DND-41 (cell line): ENCODE results near the gene DEFB114.

Source experiments
- CTCF ChIP-seq: IDR thresholded peaks from 2 replicates; pipeline ENCODE4 v1.5.1; 2012; ENCODE audit warnings: borderline replicate concordance, low read length, moderate library complexity, mild to moderate bottlenecking; ENCODE audit not compliant: poor library complexity, severe bottlenecking; ENCODE audit errors: extremely low read depth
- EZH2 ChIP-seq: IDR thresholded peaks from 3 replicates; pipeline ENCODE4 v1.6.1; 2012; ENCODE audit warnings: borderline replicate concordance, low read depth, mild to moderate bottlenecking, moderate library complexity, low read length, inconsistent platforms; ENCODE audit not compliant: severe bottlenecking

- TF ChIP-seq EZH2, result no peak
- TF ChIP-seq CTCF, result no peak
These were observed 40.1 kb downstream of the DEFB114 start for GRCh38 chr6:49923826-49924225.
